MM.1S (cell line): ENCODE data around the gene GCSAML.

Experiments used
- EZH2 ChIP-seq: fragments of 300-600 bp; sonication (generic); optimal IDR thresholded peaks from 2 replicates; pipeline ENCODE3; 2017; ENCODE audit warnings: low read depth, mild to moderate bottlenecking, antibody characterized with exemption, low read length, mixed read lengths
- EZH2phosphoT487 ChIP-seq: fragments of 300-600 bp; sonication (generic); IDR thresholded peaks from 2 replicates; pipeline ENCODE4 v1.6.1; 2018; ENCODE audit warnings: antibody characterized with exemption, low read length
- TF ChIP-seq, protein P1 (sequence below): fragments of 300-600 bp; sonication (generic); IDR thresholded peaks from 2 replicates; pipeline ENCODE4 v1.5.1; 2016; ENCODE audit warnings: antibody characterized with exemption, low read length, mixed read lengths

DNA sequence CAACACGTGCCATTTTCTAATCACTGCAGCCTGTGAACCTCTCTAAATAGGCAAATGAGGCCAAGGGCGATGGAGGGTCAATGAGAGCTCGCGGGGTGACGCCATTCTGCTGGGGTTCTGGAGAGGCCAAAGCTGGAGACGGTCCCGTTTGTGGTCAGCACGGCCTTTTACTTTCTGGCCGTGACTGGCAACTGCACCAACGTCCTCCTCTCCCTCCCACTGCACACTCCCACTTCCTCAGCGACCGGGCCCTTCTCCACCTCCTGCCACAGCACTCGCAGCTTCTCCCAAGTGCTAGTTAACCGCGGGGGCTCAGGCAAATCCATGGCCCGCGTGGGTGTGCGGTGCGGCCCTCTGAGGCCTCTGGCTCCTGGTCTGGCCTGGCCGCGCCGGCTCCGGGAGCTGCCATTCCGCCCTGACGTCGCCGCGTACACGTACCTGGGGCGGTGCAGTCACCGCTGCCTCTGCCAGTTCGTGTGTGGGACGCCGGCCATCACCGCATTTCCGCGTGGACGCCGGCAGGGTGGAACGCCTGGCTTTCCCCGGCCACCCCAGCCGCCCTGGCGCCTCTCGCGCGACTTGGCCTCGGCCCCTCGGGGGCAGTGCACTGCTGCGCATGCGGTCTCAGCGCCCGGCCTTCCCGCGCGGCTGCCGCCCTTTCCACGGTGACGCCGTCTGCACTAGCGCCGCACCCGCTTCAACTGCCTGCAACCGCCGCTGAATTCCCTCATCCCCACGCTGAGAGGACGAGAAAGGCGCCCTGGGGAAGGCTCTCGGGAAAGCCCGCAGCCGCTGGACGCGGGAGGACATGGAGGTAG lies 30.9 kb upstream of the GCSAML start:
- TF ChIP-seq, protein P1, sequence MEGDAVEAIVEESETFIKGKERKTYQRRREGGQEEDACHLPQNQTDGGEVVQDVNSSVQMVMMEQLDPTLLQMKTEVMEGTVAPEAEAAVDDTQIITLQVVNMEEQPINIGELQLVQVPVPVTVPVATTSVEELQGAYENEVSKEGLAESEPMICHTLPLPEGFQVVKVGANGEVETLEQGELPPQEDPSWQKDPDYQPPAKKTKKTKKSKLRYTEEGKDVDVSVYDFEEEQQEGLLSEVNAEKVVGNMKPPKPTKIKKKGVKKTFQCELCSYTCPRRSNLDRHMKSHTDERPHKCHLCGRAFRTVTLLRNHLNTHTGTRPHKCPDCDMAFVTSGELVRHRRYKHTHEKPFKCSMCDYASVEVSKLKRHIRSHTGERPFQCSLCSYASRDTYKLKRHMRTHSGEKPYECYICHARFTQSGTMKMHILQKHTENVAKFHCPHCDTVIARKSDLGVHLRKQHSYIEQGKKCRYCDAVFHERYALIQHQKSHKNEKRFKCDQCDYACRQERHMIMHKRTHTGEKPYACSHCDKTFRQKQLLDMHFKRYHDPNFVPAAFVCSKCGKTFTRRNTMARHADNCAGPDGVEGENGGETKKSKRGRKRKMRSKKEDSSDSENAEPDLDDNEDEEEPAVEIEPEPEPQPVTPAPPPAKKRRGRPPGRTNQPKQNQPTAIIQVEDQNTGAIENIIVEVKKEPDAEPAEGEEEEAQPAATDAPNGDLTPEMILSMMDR, result no peak
- TF ChIP-seq EZH2phosphoT487 (no peak), EZH2 (no peak)
